GM23248 (cell line): Measurements from ENCODE around the gene KAZN. TPM values are rescaled to one million over a fixed set of nuclear protein-coding genes. Genes with fewer than 3 reads are reported as not detected.

ENCODE experiments used
- DNase-seq: peaks from one replicate; pipeline ENCODE4 v3.0.0-alpha.2; 2015
- H2AFZ ChIP-seq: fragments of 200-600 bp; sonication (generic); 2 replicates; pipeline ENCODE4 v1.6.1; 2016; ENCODE audit warnings: antibody characterized with exemption
- H3F3A ChIP-seq: fragments of 200-600 bp; sonication (generic); 2 replicates; pipeline ENCODE4 v1.6.1; 2016; ENCODE audit warnings: mild to moderate bottlenecking, antibody characterized with exemption, mixed run types; ENCODE audit not compliant: insufficient read depth
- H3K27ac ChIP-seq: fragments of 200-600 bp; sonication (generic); 2 replicates; pipeline ENCODE4 v1.5.1; 2016; ENCODE audit warnings: mild to moderate bottlenecking
- H3K27me3 ChIP-seq: fragments of 200-600 bp; sonication (generic); replicated peaks from 2 replicates; pipeline ENCODE4 v1.6.1; 2016; ENCODE audit warnings: mild to moderate bottlenecking; ENCODE audit not compliant: insufficient read depth
- H3K36me3 ChIP-seq: fragments of 200-600 bp; sonication (generic); 2 replicates; pipeline ENCODE4 v1.6.1; 2016; ENCODE audit warnings: low read depth, mild to moderate bottlenecking
- H3K4me1 ChIP-seq: fragments of 200-600 bp; sonication (generic); 2 replicates; pipeline ENCODE4 v1.6.1; 2016; ENCODE audit warnings: mild to moderate bottlenecking; ENCODE audit not compliant: insufficient read depth
- H3K4me2 ChIP-seq: fragments of 200-600 bp; sonication (generic); one replicate; pipeline ENCODE4 v1.6.1; 2016; ENCODE audit warnings: mild to moderate bottlenecking; ENCODE audit not compliant: unreplicated experiment
- H3K4me3 ChIP-seq: fragments of 200-600 bp; sonication (generic); 2 replicates; pipeline ENCODE4 v1.5.1; 2016; ENCODE audit warnings: mild to moderate bottlenecking
- H3K79me2 ChIP-seq: fragments of 200-600 bp; sonication (generic); 2 replicates; pipeline ENCODE4 v1.6.1; 2016; ENCODE audit warnings: mild to moderate bottlenecking; ENCODE audit not compliant: insufficient read depth
- H3K9ac ChIP-seq: fragments of 200-600 bp; sonication (generic); 2 replicates; pipeline ENCODE4 v1.6.1; 2016; ENCODE audit warnings: mild to moderate bottlenecking
- H3K9me2 ChIP-seq: fragments of 200-600 bp; sonication (generic); 2 replicates; pipeline ENCODE4 v1.6.1; 2016; ENCODE audit warnings: mixed run types, mild to moderate bottlenecking, moderate library complexity; ENCODE audit not compliant: insufficient read depth
- H3K9me3 ChIP-seq: fragments of 200-600 bp; sonication (generic); one replicate; pipeline ENCODE4 v1.6.1; 2017; ENCODE audit warnings: low read depth
- H4K20me1 ChIP-seq: fragments of 200-600 bp; sonication (generic); 2 replicates; pipeline ENCODE4 v1.6.0; 2016; ENCODE audit not compliant: insufficient read depth
- EZH2 ChIP-seq: fragments of 200-600 bp; sonication (generic); IDR thresholded peaks from 2 replicates; pipeline ENCODE4 v1.6.1; 2018; ENCODE audit warnings: antibody characterized with exemption, mild to moderate bottlenecking; ENCODE audit not compliant: insufficient read depth, poor library complexity, severe bottlenecking
- EZH2phosphoT487 ChIP-seq: fragments of 200-600 bp; sonication (generic); IDR thresholded peaks from 2 replicates; pipeline ENCODE4 v1.6.1; 2018; ENCODE audit warnings: antibody characterized with exemption, moderate library complexity, mild to moderate bottlenecking, low read depth; ENCODE audit not compliant: insufficient read depth
- WGBS, 2 experiments: methylation state at CpG; one replicate each; pipeline ENCODE4 v1.1.6; 2015 to 2017; ENCODE audit warnings: low lambda C conversion rate in 2 of 2, low coverage in 1 of 2; ENCODE audit errors: missing lambda C conversion rate in 2 of 2; 5-methylcytosine and 5-hydroxymethylcytosine counted together
- in situ Hi-C: fragments of 300-500 bp; cut with MboI; formaldehyde crosslinking; loops from 2 replicates; pipeline ENCODE4 v1.15.0; 2020
- polyA plus RNA-seq: library from polyadenylated mRNA; unstranded; fragments of >200 nt; fragmentation: Nextera tagmentation; extraction: Ambion mirVana; gene quantifications from 2 replicates; pipeline ENCODE4 v1.2.1, GENCODE V29; 2016
- total RNA-seq: library from RNA; depleted of rRNA; stranded (reverse); fragments of >200 nt; shearing (Covaris generic); gene quantifications from 2 replicates; pipeline ENCODE4 v1.2.3, GENCODE V29; 2014

KAZN gene
- total and polyA plus RNA-seq, 2 experiments from 2014 or later = 4.9 to 7.2 TPM

GRCh38 chr1:14907416-14907815, 308.9 kb downstream of the KAZN start:
- TF ChIP-seq EZH2phosphoT487 (no peak), EZH2 (no peak)
- WGBS, 2 experiments = 79 to 90% methylated on average over 5 of the region's 5 CpGs
- no peak overlapping the region for H3K4me2 ChIP-seq
- in situ Hi-C loops = no loop called here
- H3K9me3 ChIP-seq = no peaks in the 10 kb centered on the region
- no peaks in the 10 kb centered on the region for H3K79me2 ChIP-seq
- H3K9me2 ChIP-seq = no peaks in the 10 kb centered on the region
- H3K4me1 ChIP-seq = 0 out of 2 replicates have a peak, but pooled peaks cover 4% of the 10 kb centered on the region
- H3K9ac ChIP-seq = no peak overlapping the region
- H4K20me1 ChIP-seq = no peaks in the 10 kb centered on the region
- H3K27ac ChIP-seq = no peak overlapping the region
- no peaks in the 10 kb centered on the region for H3K36me3 ChIP-seq
- H3K27me3 ChIP-seq = no peaks in the 10 kb centered on the region
- no peak overlapping the region for H2AFZ ChIP-seq
- H3K4me3 ChIP-seq = no peak overlapping the region
- no peaks in the 10 kb centered on the region for H3F3A ChIP-seq
- DNase-seq = no peak

- no peaks in the 10 kb centered on the region for H3K36me3 ChIP-seq
- H3K9ac ChIP-seq = no peak overlapping the region
- no peaks in the 10 kb centered on the region for H3F3A ChIP-seq
- H4K20me1 ChIP-seq = no peaks in the 10 kb centered on the region
- H3K4me1 ChIP-seq = 0 out of 2 replicates have a peak, but pooled peaks cover 4% of the 10 kb centered on the region
- no peak overlapping the region for H3K4me2 ChIP-seq
- no peak overlapping the region for H2AFZ ChIP-seq
- H3K9me2 ChIP-seq = no peaks in the 10 kb centered on the region
- no peaks in the 10 kb centered on the region for H3K79me2 ChIP-seq
- H3K27ac ChIP-seq = no peak overlapping the region
- in situ Hi-C loops = no loop called here
- no peak for DNase-seq
- TF ChIP-seq EZH2 (no peak), EZH2phosphoT487 (no peak)
- no peak overlapping the region for H3K4me3 ChIP-seq
- no peaks in the 10 kb centered on the region for H3K9me3 ChIP-seq
- WGBS, 2 experiments = 94 to 97% methylated on average over 5 of the region's 5 CpGs
- H3K27me3 ChIP-seq = no peaks in the 10 kb centered on the region
Measured at GRCh38 chr1:14909273-14909672, 310.8 kb downstream of the KAZN start.

GRCh38 chr1:14909920-14910460, 311.5 kb downstream of the KAZN start:
- TF ChIP-seq EZH2 (no peak), EZH2phosphoT487 (no peak)
- WGBS, 2 experiments = 88 to 94% methylated on average over 10 of the region's 10 CpGs
- 0 out of 2 replicates have a peak, but pooled peaks cover 4% of the 10 kb centered on the region for H3K4me1 ChIP-seq
- no peak overlapping the region for H2AFZ ChIP-seq
- no peak overlapping the region for H3K4me2 ChIP-seq
- DNase-seq = no peak
- H3F3A ChIP-seq = no peaks in the 10 kb centered on the region
- no peaks in the 10 kb centered on the region for H3K36me3 ChIP-seq
- no peaks in the 10 kb centered on the region for H3K9me2 ChIP-seq
- in situ Hi-C loops = no loop called here
- H3K27ac ChIP-seq = no peak overlapping the region
- H3K9me3 ChIP-seq = no peaks in the 10 kb centered on the region
- H3K79me2 ChIP-seq = no peaks in the 10 kb centered on the region
- no peak overlapping the region for H3K9ac ChIP-seq
- H4K20me1 ChIP-seq = no peaks in the 10 kb centered on the region
- H3K27me3 ChIP-seq = no peaks in the 10 kb centered on the region
- no peak overlapping the region for H3K4me3 ChIP-seq

- in situ Hi-C loops = no loop called here
- WGBS, 2 experiments = 51 to 53% methylated on average over 10 to 12 of the region's 12 CpGs
Measured at GRCh38 chr1:14910984-14911721, 312.7 kb downstream of the KAZN start.

More at GRCh38 chr1:14910984-14911721, 312.7 kb downstream of the KAZN start:
- Histone ChIP-seq H3K4me2 (no peak overlapping the region), H3K9me3 (no peaks in the 10 kb centered on the region), H3K79me2 (no peaks in the 10 kb centered on the region), H3K4me3 (no peak overlapping the region), H2AFZ (peak overlapping the region; percentile 70), H3K9ac (no peak overlapping the region), H3K27ac (no peak overlapping the region), H3K36me3 (no peaks in the 10 kb centered on the region), H3F3A (no peaks in the 10 kb centered on the region), H3K4me1 (0 out of 2 replicates have a peak, but pooled peaks cover 4% of the 10 kb centered on the region), H3K27me3 (no peaks in the 10 kb centered on the region), H4K20me1 (no peaks in the 10 kb centered on the region), H3K9me2 (no peaks in the 10 kb centered on the region)
- TF ChIP-seq EZH2phosphoT487 = no peak
- no peak for TF ChIP-seq EZH2
- DNase-seq = peak; percentile 26
